ENCODE measurements around the gene TTLL9. TPM values are rescaled to one million over a fixed set of nuclear protein-coding genes. Genes with fewer than 3 reads are reported as not detected.

TTLL9 gene
- total RNA-seq, 2 donors from 2014 or later = not detected

DNA sequence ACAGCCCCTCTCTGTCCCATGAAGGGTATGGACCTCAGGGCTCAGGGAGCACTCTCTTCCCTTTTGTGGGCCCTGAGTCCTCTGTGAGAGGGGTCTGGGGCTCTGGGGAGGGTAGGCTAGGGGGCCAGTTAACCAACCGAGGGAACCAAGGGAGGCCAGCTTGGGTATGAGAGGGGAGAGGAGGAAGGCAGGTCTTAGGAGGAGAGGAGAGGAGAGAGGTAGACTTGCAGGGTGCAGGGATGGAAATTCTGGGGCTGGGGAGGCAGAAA lies 827 bp upstream of the TTLL9 start:
- H3K27me3 Mint-ChIP-seq = peaks cover 42 to 56% of the 10 kb centered on the region in 2 donors
- DNase-seq (ENCODE audit: low spot score) (no peak), ATAC-seq (no peak)
- peaks cover 11 to 15% of the 10 kb centered on the region in 2 donors for H3K4me1 Mint-ChIP-seq (ENCODE audit: low read depth in 2 of 2)
- H3K27ac Mint-ChIP-seq = peak overlapping the region in 1 of 2 donors; percentile 51
- no peaks in the 10 kb centered on the region for H3K36me3 Mint-ChIP-seq
- no peaks in the 10 kb centered on the region for H3K9me3 Mint-ChIP-seq
- H3K4me3 Mint-ChIP-seq = peak overlapping the region; percentile 97

- Mint-ChIP-seq H3K27me3 (peaks cover 47 to 56% of the 10 kb centered on the region in 2 donors), H3K4me3 (peak overlapping the region; percentile 82), H3K36me3 (no peaks in the 10 kb centered on the region), H3K27ac (no peak overlapping the region), H3K9me3 (no peaks in the 10 kb centered on the region), H3K4me1 (ENCODE audit: low read depth in 2 of 2) (peaks cover 11 to 15% of the 10 kb centered on the region in 2 donors)
- ATAC-seq (no peak), DNase-seq (ENCODE audit: low spot score) (no peak)
Observed at GRCh38 chr20:31870726-31871617, 538 bp downstream of the TTLL9 start.

- H3K4me1 Mint-ChIP-seq (ENCODE audit: low read depth in 2 of 2) = peaks cover 11 to 15% of the 10 kb centered on the region in 2 donors
- H3K9me3 Mint-ChIP-seq = no peaks in the 10 kb centered on the region
- H3K4me3 Mint-ChIP-seq = peak overlapping the region; percentile 82
- DNase-seq (ENCODE audit: low spot score) (no peak), ATAC-seq (no peak)
- H3K27me3 Mint-ChIP-seq = peaks cover 47 to 56% of the 10 kb centered on the region in 2 donors
- H3K27ac Mint-ChIP-seq = no peak overlapping the region
- no peaks in the 10 kb centered on the region for H3K36me3 Mint-ChIP-seq
Observed at GRCh38 chr20:31871618-31871954, 1.2 kb downstream of the TTLL9 start.

DNA sequence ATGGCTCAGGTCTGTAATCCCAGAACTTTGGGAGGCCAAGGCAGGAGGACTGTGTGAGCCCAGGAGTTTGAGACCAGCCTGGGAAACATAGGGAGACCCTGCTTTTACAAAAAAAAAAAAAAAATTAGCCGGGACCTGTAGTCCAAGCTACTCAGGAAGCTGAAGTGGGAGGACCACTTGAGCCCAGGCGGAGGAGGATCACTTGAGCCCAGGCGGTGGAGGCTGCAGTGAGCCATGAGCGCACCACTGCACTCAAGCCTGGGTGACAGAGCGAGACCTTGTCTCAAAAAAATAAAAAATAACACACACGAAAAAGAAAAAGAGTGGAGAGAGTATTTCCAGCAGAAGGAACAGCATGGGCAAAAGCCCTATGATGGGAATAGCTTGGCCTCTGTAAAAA lies 2.0 kb downstream of the TTLL9 start:
- DNase-seq (ENCODE audit: low spot score) (no peak), ATAC-seq (no peak)
- no peaks in the 10 kb centered on the region for H3K36me3 Mint-ChIP-seq
- H3K4me1 Mint-ChIP-seq (ENCODE audit: low read depth in 2 of 2) = peaks cover 11 to 15% of the 10 kb centered on the region in 2 donors
- no peak overlapping the region for H3K27ac Mint-ChIP-seq
- H3K4me3 Mint-ChIP-seq = no peak overlapping the region
- no peaks in the 10 kb centered on the region for H3K9me3 Mint-ChIP-seq
- peaks cover 47 to 56% of the 10 kb centered on the region in 2 donors for H3K27me3 Mint-ChIP-seq

GRCh38 chr20:31875671-31876070 lies 5.2 kb downstream of the TTLL9 start:
- no peak overlapping the region for H3K27ac Mint-ChIP-seq
- peaks cover 32 to 37% of the 10 kb centered on the region in 2 donors for H3K27me3 Mint-ChIP-seq
- DNase-seq (ENCODE audit: low spot score) = no peak
- H3K9me3 Mint-ChIP-seq = no peaks in the 10 kb centered on the region
- no peak for ATAC-seq
- no peaks in the 10 kb centered on the region for H3K36me3 Mint-ChIP-seq
- H3K4me1 Mint-ChIP-seq (ENCODE audit: low read depth in 2 of 2) = peaks cover 11 to 14% of the 10 kb centered on the region in 2 donors
- no peak overlapping the region for H3K4me3 Mint-ChIP-seq

GRCh38 chr20:31877684-31878083 lies 7.2 kb downstream of the TTLL9 start:
- ATAC-seq = no peak
- Mint-ChIP-seq H3K4me3 (no peak overlapping the region), H3K27me3 (peaks cover 16 to 22% of the 10 kb centered on the region in 2 donors), H3K4me1 (ENCODE audit: low read depth in 2 of 2) (peaks cover 6 to 15% of the 10 kb centered on the region in 2 donors), H3K36me3 (no peaks in the 10 kb centered on the region), H3K27ac (no peak overlapping the region), H3K9me3 (no peaks in the 10 kb centered on the region)
- no peak for DNase-seq (ENCODE audit: low spot score)

DNA sequence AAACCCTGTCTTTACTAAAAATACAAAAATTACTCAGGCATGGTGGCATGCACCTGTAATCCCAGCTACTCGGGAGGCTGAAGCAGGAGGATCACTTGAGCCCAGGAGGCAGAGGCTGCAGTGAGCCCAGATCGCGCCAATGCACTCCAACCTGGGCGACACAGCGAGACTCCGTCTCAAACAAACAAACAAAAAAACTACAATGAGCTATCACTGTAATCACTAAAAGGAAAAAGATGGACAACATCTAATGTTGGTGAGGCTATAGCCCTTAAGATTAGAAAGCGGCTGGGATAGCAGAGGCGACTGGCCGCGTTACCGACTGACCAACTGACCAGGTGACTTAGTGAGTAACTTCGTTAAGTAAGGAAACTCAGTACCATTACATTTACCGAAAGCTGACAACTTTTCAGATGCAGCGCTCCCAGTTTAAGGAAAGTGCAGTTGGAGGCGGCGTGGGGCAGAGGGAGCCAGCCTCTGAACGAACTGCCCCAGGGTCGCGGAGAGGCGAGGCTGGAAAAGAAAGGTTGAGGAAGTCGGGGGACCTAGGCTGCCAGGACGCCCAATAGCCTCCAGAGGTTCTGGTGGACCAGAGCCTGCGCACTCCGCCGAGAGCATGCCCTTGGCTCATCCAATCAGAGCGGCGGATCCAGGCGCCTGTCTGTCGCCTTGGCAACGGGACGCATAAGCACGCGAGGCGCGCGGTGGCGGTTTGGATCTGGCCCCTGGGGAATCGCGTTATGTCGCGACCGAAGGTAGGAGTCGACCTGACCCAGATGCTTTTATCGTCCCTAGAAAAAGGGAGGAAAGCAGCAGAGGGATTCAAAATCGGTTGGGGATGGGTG lies 8.9 kb downstream of the TTLL9 start:
- DNase-seq (ENCODE audit: low spot score) = peak; percentile 87
- Mint-ChIP-seq H3K36me3 (no peaks in the 10 kb centered on the region), H3K27ac (peak overlapping the region in 1 of 2 donors; percentile 73), H3K9me3 (no peaks in the 10 kb centered on the region), H3K4me3 (peak overlapping the region; percentile 90), H3K4me1 (ENCODE audit: low read depth in 2 of 2) (peaks cover 6 to 15% of the 10 kb centered on the region in 2 donors), H3K27me3 (peaks cover under 1 to 16% of the 10 kb centered on the region in 2 donors)
- ATAC-seq = peak; percentile 97 to 98

- peaks cover 7 to 13% of the 10 kb centered on the region in 2 donors for H3K27me3 Mint-ChIP-seq
- H3K4me1 Mint-ChIP-seq (ENCODE audit: low read depth in 2 of 2) = peaks cover 6 to 15% of the 10 kb centered on the region in 2 donors
- ATAC-seq = no peak
- H3K9me3 Mint-ChIP-seq = no peaks in the 10 kb centered on the region
- DNase-seq (ENCODE audit: low spot score) = no peak
- H3K4me3 Mint-ChIP-seq = peak overlapping the region; percentile 90
- no peaks in the 10 kb centered on the region for H3K36me3 Mint-ChIP-seq
- no peak overlapping the region for H3K27ac Mint-ChIP-seq
Observed at GRCh38 chr20:31881945-31882344, 11.5 kb downstream of the TTLL9 start.

DNA sequence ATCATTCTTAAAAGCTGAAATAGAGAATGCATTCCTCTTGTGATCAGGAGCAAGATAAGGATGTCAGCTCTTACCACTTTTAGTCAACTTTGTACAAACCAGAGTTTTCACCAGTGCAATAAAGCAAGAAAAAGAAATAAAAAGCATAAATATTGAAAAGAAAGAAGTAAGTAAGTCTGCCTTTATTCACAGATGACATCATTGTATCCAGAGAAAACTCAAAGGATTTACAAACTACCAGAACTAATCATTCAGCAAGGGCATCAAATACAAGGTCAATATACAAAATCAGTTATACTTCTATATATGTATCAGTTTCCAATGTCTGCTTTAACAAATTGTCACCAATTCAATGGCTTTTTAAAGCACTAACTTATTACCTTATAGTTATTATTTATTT lies 13.4 kb downstream of the TTLL9 start:
- Mint-ChIP-seq H3K27me3 (peaks cover 7 to 10% of the 10 kb centered on the region in 2 donors), H3K27ac (no peak overlapping the region), H3K9me3 (no peaks in the 10 kb centered on the region), H3K36me3 (no peaks in the 10 kb centered on the region), H3K4me1 (ENCODE audit: low read depth in 2 of 2) (peaks cover 6 to 15% of the 10 kb centered on the region in 2 donors), H3K4me3 (no peak overlapping the region)
- DNase-seq (ENCODE audit: low spot score) (no peak), ATAC-seq (no peak)

DNA sequence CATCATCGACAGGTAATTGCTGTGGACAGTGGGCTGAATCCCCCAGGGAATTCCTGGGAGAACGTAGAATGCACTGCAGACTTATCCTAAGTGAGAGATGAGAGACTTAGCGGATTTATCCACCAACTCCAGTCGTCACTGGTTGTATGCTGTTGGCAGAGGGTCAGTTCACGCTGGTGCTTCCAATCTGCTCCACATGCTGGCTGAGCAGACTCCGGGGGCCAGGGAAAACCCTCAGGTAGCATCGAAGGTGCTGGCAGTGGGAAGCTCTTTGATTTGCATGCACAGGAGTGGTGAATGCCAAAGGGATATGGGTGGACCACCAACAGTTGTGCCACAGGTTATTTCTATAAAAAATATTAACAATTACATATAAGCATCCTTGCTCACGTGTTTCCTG lies 20.2 kb downstream of the TTLL9 start:
- no peaks in the 10 kb centered on the region for H3K9me3 Mint-ChIP-seq
- H3K36me3 Mint-ChIP-seq = no peaks in the 10 kb centered on the region
- ATAC-seq (no peak), DNase-seq (ENCODE audit: low spot score) (no peak)
- no peak overlapping the region for H3K4me3 Mint-ChIP-seq
- H3K27ac Mint-ChIP-seq = no peak overlapping the region
- peaks cover 0 to 3% of the 10 kb centered on the region in 2 donors for H3K4me1 Mint-ChIP-seq (ENCODE audit: low read depth in 2 of 2)
- peaks cover 11 to 12% of the 10 kb centered on the region in 2 donors for H3K27me3 Mint-ChIP-seq

GRCh38 chr20:31894980-31895675 lies 24.7 kb downstream of the TTLL9 start:
- no peaks in the 10 kb centered on the region for H3K9me3 Mint-ChIP-seq
- no peak overlapping the region for H3K27ac Mint-ChIP-seq
- H3K36me3 Mint-ChIP-seq = no peaks in the 10 kb centered on the region
- peak in 1 of 2 donors; percentile 70 for ATAC-seq
- H3K4me1 Mint-ChIP-seq (ENCODE audit: low read depth in 2 of 2) = peaks cover 0 to 3% of the 10 kb centered on the region in 2 donors
- H3K4me3 Mint-ChIP-seq = no peak overlapping the region
- no peak for DNase-seq (ENCODE audit: low spot score)
- peaks cover 8 to 13% of the 10 kb centered on the region in 2 donors for H3K27me3 Mint-ChIP-seq

- no peak for ATAC-seq
- Mint-ChIP-seq H3K27me3 (peaks cover 5 to 17% of the 10 kb centered on the region in 2 donors), H3K36me3 (no peaks in the 10 kb centered on the region), H3K9me3 (no peaks in the 10 kb centered on the region), H3K27ac (no peak overlapping the region), H3K4me3 (no peak overlapping the region), H3K4me1 (ENCODE audit: low read depth in 2 of 2) (peaks cover 0 to 3% of the 10 kb centered on the region in 2 donors)
- no peak for DNase-seq (ENCODE audit: low spot score)
Observed at GRCh38 chr20:31896049-31896448, 25.6 kb downstream of the TTLL9 start.

GRCh38 chr20:31897541-31897940 lies 27.1 kb downstream of the TTLL9 start:
- no peak for ATAC-seq
- no peak overlapping the region for H3K4me3 Mint-ChIP-seq
- no peak for DNase-seq (ENCODE audit: low spot score)
- no peaks in the 10 kb centered on the region for H3K9me3 Mint-ChIP-seq
- peaks cover 0 to 3% of the 10 kb centered on the region in 2 donors for H3K4me1 Mint-ChIP-seq (ENCODE audit: low read depth in 2 of 2)
- H3K27me3 Mint-ChIP-seq = peaks cover 3 to 15% of the 10 kb centered on the region in 2 donors
- H3K36me3 Mint-ChIP-seq = no peaks in the 10 kb centered on the region
- H3K27ac Mint-ChIP-seq = no peak overlapping the region

Measured in natural killer cell treated with Interleukin-12 subunit alpha and Interleukin-12 subunit beta and Interleukin-15 and Interleukin-18, amount 100 ng/mL, for 72 hours (primary cell).